ENCODE measurements around the gene ARHGEF3.

DNA sequence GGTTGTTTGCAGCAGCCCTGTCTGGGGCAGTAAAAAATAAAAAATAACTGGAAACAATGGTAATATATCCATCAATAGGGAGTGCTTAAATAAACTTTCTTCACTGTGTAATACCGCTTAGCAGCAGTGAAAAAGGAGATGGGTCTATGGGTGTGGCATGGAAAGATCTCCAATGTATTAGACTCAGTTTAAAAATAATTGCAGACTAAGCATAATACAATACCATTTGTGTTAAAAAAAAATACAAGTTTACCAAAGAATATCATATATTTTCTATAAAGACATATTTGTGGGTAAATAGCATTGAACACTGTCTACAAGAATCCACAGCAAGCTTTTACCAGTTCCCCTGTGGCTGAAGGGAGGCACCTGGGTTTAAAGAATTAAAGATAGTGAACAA is 1.0 kb upstream of the ARHGEF3 start:
- TF ChIP-seq ZNF274 (IDR thresholded peaks at IDR 0.05; ENCODE audit: low read depth, low read length) = no peak
- no peak for TF ChIP-seq YY1 (IDR thresholded peaks at IDR 0.05; ENCODE audit: insufficient read depth, insufficient read length)

Measured in NT2/D1 (cell line).